Measurements from ENCODE around the gene KRTAP5-3.

Gene KRTAP5-3

GRCh38 chr11:1565173-1565903 lies 42.9 kb downstream of the KRTAP5-3 start:
- no peak for DNase-seq (ENCODE audit: low read depth, low spot score)

GRCh38 chr11:1564535-1565172 lies 43.6 kb downstream of the KRTAP5-3 start:
- peak; percentile 24 for DNase-seq (ENCODE audit: low read depth, low spot score)

GRCh38 chr11:1563697-1564534 lies 44.3 kb downstream of the KRTAP5-3 start:
- no peak for DNase-seq (ENCODE audit: low read depth, low spot score)

- no peak for DNase-seq (ENCODE audit: low read depth, low spot score)
Measured at GRCh38 chr11:1563149-1563638, 45.1 kb downstream of the KRTAP5-3 start.

GRCh38 chr11:1562469-1563148 lies 45.7 kb downstream of the KRTAP5-3 start:
- no peak for DNase-seq (ENCODE audit: low read depth, low spot score)

- DNase-seq (ENCODE audit: low read depth, low spot score), result no peak
Measured at GRCh38 chr11:1561955-1562354, 46.3 kb downstream of the KRTAP5-3 start.

- no peak for DNase-seq (ENCODE audit: low read depth, low spot score)
Measured at GRCh38 chr11:1561266-1561665, 47.0 kb downstream of the KRTAP5-3 start.

- DNase-seq (ENCODE audit: low read depth, low spot score), result no peak
Measured at GRCh38 chr11:1560649-1561251, 47.5 kb downstream of the KRTAP5-3 start.

GRCh38 chr11:1560002-1560648 lies 48.1 kb downstream of the KRTAP5-3 start:
- DNase-seq (ENCODE audit: low read depth, low spot score), result no peak

- no peak for DNase-seq (ENCODE audit: low read depth, low spot score)
Measured at GRCh38 chr11:1559111-1559951, 48.9 kb downstream of the KRTAP5-3 start.

GRCh38 chr11:1558775-1559110 lies 49.5 kb downstream of the KRTAP5-3 start:
- no peak for DNase-seq (ENCODE audit: low read depth, low spot score)

GRCh38 chr11:1557904-1558774 lies 50.1 kb downstream of the KRTAP5-3 start:
- no peak for DNase-seq (ENCODE audit: low read depth, low spot score)
